ENCODE measurements around the gene WDR90.

WDR90 gene

DNA sequence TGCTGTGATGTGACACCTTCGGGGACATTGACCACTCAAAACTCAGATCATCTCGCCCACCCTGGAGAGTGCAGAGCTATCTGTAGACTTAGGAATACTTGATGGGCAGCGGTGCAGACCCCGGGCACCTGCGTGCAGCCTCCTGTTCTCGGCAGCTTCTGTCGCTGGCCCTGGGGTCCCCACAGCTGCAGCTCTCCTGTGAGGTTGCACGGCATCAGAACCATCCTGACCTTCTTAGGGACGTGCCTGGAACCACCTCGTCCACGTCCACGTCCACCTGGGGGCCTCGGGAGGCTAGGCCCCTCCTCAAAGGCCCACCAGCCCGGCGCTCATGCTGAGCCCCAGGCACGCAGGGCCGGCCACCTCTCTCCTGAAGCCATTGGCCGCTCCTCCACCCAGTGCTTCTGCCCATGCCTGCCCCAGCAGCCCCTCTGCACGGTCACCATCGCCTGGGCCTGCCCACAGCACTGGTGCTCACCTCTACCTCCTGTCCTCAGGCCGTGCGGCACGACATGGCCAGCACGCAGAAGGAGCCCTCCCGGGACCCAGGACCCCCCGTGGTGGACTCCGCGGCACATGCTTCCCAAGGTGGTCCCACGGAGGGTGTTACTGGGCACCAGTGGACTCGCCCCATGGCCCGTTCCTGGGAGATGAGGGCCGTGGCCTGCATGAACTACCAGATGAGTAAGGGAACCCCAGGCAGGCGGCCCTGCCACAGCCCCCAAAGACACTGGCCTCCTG is 20.7 kb upstream of the WDR90 start:
- no peak for DNase-seq (ENCODE audit: low read depth)
- TF ChIP-seq MYC (IDR thresholded peaks at IDR 0.05; ENCODE audit: low read depth, low read length) (no peak), POLR2A (IDR thresholded peaks at IDR 0.05; ENCODE audit: extremely low read depth, insufficient read length) (no peak)
- TF ChIP-seq, protein P1, sequence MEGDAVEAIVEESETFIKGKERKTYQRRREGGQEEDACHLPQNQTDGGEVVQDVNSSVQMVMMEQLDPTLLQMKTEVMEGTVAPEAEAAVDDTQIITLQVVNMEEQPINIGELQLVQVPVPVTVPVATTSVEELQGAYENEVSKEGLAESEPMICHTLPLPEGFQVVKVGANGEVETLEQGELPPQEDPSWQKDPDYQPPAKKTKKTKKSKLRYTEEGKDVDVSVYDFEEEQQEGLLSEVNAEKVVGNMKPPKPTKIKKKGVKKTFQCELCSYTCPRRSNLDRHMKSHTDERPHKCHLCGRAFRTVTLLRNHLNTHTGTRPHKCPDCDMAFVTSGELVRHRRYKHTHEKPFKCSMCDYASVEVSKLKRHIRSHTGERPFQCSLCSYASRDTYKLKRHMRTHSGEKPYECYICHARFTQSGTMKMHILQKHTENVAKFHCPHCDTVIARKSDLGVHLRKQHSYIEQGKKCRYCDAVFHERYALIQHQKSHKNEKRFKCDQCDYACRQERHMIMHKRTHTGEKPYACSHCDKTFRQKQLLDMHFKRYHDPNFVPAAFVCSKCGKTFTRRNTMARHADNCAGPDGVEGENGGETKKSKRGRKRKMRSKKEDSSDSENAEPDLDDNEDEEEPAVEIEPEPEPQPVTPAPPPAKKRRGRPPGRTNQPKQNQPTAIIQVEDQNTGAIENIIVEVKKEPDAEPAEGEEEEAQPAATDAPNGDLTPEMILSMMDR (IDR thresholded peaks at IDR 0.05; ENCODE audit: low read depth, low read length) = no peak
- TF ChIP-seq, protein P2, sequence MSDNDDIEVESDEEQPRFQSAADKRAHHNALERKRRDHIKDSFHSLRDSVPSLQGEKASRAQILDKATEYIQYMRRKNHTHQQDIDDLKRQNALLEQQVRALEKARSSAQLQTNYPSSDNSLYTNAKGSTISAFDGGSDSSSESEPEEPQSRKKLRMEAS (IDR thresholded peaks at IDR 0.05; ENCODE audit: low read depth, low read length) = no peak

DNA sequence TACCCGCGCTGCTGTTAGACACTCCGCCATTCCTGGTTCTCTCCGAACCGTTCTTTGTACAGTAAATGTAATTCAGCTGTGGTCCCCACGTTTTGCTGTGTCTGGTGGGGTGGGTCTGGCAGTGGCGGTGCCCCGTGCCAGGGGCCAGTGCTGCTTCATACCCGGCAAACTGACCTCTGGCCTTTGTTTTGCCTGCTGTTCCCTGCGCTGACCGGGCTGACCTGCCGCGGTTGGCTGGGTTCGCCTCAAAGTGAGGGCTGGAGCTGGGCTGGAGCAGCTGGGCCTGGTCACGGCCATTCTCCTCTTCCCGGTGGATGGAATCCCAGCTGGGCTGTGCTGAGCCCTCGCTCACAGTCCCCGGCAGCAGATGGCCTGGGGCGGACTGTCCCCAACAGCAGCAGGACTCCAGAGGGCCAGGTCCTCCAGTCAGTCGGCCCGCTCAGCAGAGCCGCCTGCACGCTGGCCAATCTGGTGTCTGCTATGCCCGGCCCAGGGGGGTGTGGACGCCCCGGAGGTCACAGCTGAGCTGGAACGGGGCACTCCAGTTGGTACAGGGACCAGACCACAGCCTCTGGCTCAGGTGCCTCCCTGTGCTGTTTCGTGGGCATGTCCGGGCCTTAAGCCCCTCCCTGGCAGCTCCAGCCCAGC is 19.9 kb upstream of the WDR90 start:
- no peak for DNase-seq (ENCODE audit: low read depth)
- no peak for TF ChIP-seq MYC (IDR thresholded peaks at IDR 0.05; ENCODE audit: low read depth, low read length)
- TF ChIP-seq, protein P1 (IDR thresholded peaks at IDR 0.05; ENCODE audit: low read depth, low read length) = no peak
- TF ChIP-seq, protein P2 (IDR thresholded peaks at IDR 0.05; ENCODE audit: low read depth, low read length) = no peak
- TF ChIP-seq POLR2A (IDR thresholded peaks at IDR 0.05; ENCODE audit: extremely low read depth, insufficient read length) = no peak

More for the DNA sequence above, 20.7 kb upstream of the WDR90 start:
- no peak overlapping the region for H3K4me3 ChIP-seq (ENCODE audit: low read depth, low read length)

DNA sequence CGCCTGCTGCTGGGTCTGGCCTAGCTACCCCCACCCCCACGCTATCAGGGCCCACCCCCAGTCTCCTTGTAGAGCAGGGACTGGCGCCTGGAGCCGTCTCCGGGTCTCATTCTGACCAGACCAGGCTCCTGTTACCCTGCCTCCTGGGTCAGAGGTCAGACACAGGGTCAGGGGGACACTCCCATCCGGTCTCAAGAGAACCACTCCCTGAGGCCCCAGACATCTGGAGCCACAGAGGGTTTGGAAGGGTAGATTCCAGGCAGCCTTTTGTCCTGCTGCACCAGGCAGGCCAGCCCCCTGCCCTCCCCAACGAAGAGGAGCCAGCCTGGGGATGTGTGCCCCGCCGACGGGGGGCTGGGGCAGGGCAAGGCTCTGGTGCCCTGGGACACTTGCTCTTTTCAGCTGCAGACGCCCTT is 19.3 kb upstream of the WDR90 start:
- TF ChIP-seq POLR2A (IDR thresholded peaks at IDR 0.05; ENCODE audit: extremely low read depth, insufficient read length) = no peak
- TF ChIP-seq, protein P2 (IDR thresholded peaks at IDR 0.05; ENCODE audit: low read depth, low read length) = no peak
- no peak for TF ChIP-seq MYC (IDR thresholded peaks at IDR 0.05; ENCODE audit: low read depth, low read length)
- TF ChIP-seq, protein P1 (IDR thresholded peaks at IDR 0.05; ENCODE audit: low read depth, low read length) = no peak
- H3K4me3 ChIP-seq (ENCODE audit: low read depth, low read length) = no peak overlapping the region
- no peak for DNase-seq (ENCODE audit: low read depth)

More for the DNA sequence above, 19.9 kb upstream of the WDR90 start:
- no peak overlapping the region for H3K4me3 ChIP-seq (ENCODE audit: low read depth, low read length)

DNA sequence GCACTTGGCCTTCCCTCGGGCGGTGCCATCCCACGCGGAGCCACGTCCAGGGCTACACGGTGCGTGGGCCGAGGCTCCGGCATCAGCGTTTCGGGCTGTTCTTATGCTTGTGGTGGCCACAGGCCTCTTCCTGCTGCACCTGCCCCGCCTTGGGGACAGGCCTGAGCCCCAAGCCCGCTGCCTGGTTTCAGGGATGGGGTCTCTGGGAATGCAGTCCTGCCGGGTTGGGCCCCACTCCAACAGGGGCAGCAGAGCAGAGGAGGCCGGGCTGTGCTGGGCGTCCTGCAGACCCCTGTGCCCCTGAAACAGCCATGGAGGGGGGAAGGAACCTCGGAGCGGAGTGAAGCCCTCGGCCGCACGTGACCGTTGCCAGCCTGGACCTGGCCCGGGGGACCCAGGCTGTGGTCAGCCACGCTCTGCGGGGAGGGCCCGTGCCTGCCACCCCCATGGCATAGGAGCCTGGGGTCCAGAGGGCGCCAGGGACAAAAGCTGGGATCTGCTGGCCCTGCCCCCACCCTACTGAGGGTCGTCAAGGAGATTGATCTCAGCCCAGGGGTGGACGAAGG is 18.8 kb upstream of the WDR90 start:
- H3K4me3 ChIP-seq (ENCODE audit: low read depth, low read length) = no peak overlapping the region
- no peak for TF ChIP-seq POLR2A (IDR thresholded peaks at IDR 0.05; ENCODE audit: extremely low read depth, insufficient read length)
- TF ChIP-seq, protein P1 (IDR thresholded peaks at IDR 0.05; ENCODE audit: low read depth, low read length) = no peak
- TF ChIP-seq, protein P2 (IDR thresholded peaks at IDR 0.05; ENCODE audit: low read depth, low read length) = no peak
- TF ChIP-seq MYC (IDR thresholded peaks at IDR 0.05; ENCODE audit: low read depth, low read length) = no peak
- no peak for DNase-seq (ENCODE audit: low read depth)

GRCh38 chr16:630815-631405 is 18.3 kb upstream of the WDR90 start, which contains the start of gene WFIKKN1:
Gene WFIKKN1, plus strand, starts transcription at chr16:630985. Its CDS starts 269 bp downstream, at chr16:631254.
- no peak for DNase-seq (ENCODE audit: low read depth)
- H3K4me3 ChIP-seq (ENCODE audit: low read depth, low read length) = no peak within 1 kb of the TSS
- TF ChIP-seq, protein P2 (IDR thresholded peaks at IDR 0.05; ENCODE audit: low read depth, low read length) = no peak
- TF ChIP-seq, protein P1 (IDR thresholded peaks at IDR 0.05; ENCODE audit: low read depth, low read length) = no peak
- TF ChIP-seq MYC (IDR thresholded peaks at IDR 0.05; ENCODE audit: low read depth, low read length) (no peak), POLR2A (IDR thresholded peaks at IDR 0.05; ENCODE audit: extremely low read depth, insufficient read length) (no peak)

All from NB4 (cell line).